ENCODE results near the gene WDR83.
"Not testable (repeated sequence)": the region's sequence is repeated elsewhere in the genome, so short reads cannot be mapped to it uniquely, and the experiment has no call there.

The WDR83 gene

DNA sequence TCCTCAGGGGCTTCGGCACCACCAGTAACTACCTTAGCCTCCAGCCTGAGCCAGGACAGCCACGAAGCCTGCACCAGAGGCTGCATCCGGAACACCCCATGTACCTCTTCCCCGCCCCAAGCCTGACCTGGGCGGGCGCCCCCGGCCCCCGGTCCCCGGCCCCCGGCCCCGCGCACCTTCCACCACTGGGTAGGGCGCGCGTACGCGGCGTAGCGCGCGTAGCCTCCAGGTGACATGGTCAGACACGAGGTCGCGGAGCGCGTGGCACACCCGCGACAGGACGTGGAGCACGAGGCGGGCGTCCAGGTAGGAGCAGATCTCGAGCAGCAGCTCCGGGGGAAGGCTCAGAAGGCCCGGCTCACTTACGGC lies 29.4 kb downstream of the WDR83 start:
- peak overlapping the region; percentile 83 to 86 for H3K9ac ChIP-seq (ENCODE audit: low read depth in 1 of 2, low read length in 2 of 2)
- peaks cover 1 to 11% of the 10 kb centered on the region in 2 donors for H3K36me3 ChIP-seq (ENCODE audit: control insufficient read depth in 1 of 2, insufficient read depth in 2 of 2, low read length in 2 of 2)
- no peak overlapping the region for H3K27ac ChIP-seq (ENCODE audit: low read depth, low read length)
- H3K4me3 ChIP-seq (ENCODE audit: low read depth in 1 of 2, low read length in 2 of 2), result peak overlapping the region; percentile 91 to 98
- no peaks in the 10 kb centered on the region for H3K27me3 ChIP-seq (ENCODE audit: control insufficient read depth in 1 of 2, insufficient read depth in 2 of 2, low read length in 2 of 2)
- no peaks in the 10 kb centered on the region for H3K9me3 ChIP-seq (ENCODE audit: control insufficient read depth in 1 of 2, low read length in 2 of 2)
- H3K4me1 ChIP-seq (ENCODE audit: control insufficient read depth in 1 of 2, insufficient read depth in 2 of 2, low read length in 2 of 2), result peaks cover 12 to 15% of the 10 kb centered on the region in 2 donors

DNA sequence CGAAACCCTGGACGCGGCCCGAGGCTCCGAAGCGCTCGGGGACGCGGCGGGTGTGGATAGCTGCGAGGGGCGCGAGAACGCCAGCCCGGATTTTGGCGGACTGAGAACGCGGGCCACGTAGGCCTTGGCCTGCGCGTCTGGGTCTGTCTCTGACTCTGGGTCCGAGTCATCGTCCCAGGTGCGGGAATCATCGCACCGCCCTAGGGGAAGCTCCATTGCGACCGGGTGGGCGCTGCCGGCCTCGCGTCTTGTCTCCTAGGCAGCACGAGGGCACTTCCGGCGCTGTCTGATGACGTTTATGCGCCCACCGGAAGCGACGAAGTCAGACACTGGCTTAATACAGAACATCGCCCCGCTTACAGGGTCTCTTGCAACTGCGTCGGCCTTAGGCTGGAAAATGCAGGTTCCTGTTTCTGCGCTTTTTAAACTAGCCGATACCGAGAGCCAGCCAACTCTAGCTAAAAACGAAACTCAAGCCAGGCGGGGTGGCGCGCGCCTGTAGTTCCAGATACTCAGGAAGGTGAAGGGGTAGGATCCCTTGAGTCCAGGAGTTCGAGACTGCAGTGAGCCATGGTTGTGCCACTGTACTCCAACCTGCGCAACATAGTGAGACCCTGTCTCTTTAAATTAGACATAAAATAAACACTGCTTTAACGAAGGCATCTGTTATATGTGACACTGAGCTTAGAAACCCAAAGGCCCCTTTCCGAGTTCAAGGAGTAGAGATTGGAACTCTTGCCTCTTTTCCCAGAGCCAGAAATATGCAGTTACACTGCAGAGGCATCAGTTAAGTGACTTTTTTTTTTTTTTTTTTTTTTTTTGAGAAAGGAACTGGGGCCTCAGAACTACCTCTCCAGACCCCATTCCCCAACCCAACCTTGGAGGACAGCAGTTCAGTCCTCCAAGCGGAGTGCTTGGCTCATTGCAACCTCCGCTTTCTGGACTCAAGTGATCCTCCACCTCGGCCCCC lies 30.0 kb downstream of the WDR83 start, which contains the start of gene FBXW9:
FBXW9 (minus strand) TSS at position 266 of the 970 bp plus-strand sequence; CDS start at position 216, 50 bp downstream.
- H3K9ac ChIP-seq (ENCODE audit: low read depth in 1 of 2, low read length in 2 of 2), result peak within 1 kb of the TSS; percentile 83 to 86
- H3K9me3 ChIP-seq (ENCODE audit: control insufficient read depth in 1 of 2, low read length in 2 of 2), result no peaks in the 10 kb centered on the region
- H3K4me3 ChIP-seq (ENCODE audit: low read depth in 1 of 2, low read length in 2 of 2), result peak within 1 kb of the TSS; percentile 91 to 98
- H3K4me1 ChIP-seq (ENCODE audit: control insufficient read depth in 1 of 2, insufficient read depth in 2 of 2, low read length in 2 of 2), result peaks cover 12 to 15% of the 10 kb centered on the region in 2 donors
- peaks cover 5 to 18% of the 10 kb centered on the region in 2 donors for H3K36me3 ChIP-seq (ENCODE audit: control insufficient read depth in 1 of 2, insufficient read depth in 2 of 2, low read length in 2 of 2)
- no peaks in the 10 kb centered on the region for H3K27me3 ChIP-seq (ENCODE audit: control insufficient read depth in 1 of 2, insufficient read depth in 2 of 2, low read length in 2 of 2)
- peak within 1 kb of the TSS; percentile 79 for H3K27ac ChIP-seq (ENCODE audit: low read depth, low read length)

DNA sequence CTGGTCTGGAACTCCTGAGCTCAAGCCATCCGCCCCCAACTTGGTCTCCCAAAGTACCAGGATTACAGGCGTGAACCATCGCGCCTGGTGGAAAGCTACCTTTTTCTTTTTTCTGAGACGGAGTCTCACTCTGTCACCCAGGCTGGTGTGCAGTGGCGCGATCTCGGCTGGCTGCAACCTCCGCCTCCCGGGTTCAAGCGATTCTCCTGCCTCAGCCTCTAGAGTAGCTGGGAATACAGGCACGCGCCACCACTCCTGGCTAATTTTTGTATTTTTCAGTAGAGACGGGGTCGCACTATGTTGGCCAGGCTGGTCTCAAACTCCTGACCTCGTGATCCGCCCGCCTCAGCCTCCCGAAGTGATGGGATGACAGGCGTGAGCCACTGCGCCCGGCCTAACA lies 30.8 kb downstream of the WDR83 start:
- H3K36me3 ChIP-seq (ENCODE audit: control insufficient read depth in 1 of 2, insufficient read depth in 2 of 2, low read length in 2 of 2), result peaks cover 5 to 23% of the 10 kb centered on the region in 2 donors
- H3K27me3 ChIP-seq (ENCODE audit: control insufficient read depth in 1 of 2, insufficient read depth in 2 of 2, low read length in 2 of 2); H3K9me3 ChIP-seq (ENCODE audit: control insufficient read depth in 1 of 2, low read length in 2 of 2); H3K27ac ChIP-seq (ENCODE audit: low read depth, low read length); H3K9ac ChIP-seq (ENCODE audit: low read depth in 1 of 2, low read length in 2 of 2): not testable (repeated sequence)
- peaks cover 12 to 15% of the 10 kb centered on the region in 2 donors for H3K4me1 ChIP-seq (ENCODE audit: control insufficient read depth in 1 of 2, insufficient read depth in 2 of 2, low read length in 2 of 2)
- H3K4me3 ChIP-seq (ENCODE audit: low read depth in 1 of 2, low read length in 2 of 2), result peak overlapping the region in 1 of 2 donors; percentile 91

DNA sequence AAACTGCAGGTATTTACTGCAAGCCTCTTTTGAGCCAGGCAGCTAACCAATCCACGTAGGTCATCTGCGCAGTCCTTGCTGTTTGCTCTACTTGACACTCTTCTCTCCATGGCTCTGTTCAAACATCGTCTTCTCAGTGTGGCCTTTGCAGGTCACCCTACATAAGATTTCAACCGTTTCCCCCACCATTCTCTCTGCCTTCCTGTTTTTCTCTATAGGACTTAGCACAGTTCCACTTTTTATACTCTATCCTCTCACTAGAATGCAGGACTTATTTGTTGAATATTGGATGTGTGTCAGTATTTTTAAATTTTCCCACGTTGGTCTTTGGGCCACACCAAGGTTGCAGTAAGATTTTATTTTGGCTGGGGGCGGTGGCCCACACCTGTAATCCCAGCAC lies 31.5 kb downstream of the WDR83 start:
- H3K36me3 ChIP-seq (ENCODE audit: control insufficient read depth in 1 of 2, insufficient read depth in 2 of 2, low read length in 2 of 2), result peaks cover 10 to 30% of the 10 kb centered on the region in 2 donors
- no peaks in the 10 kb centered on the region for H3K27me3 ChIP-seq (ENCODE audit: control insufficient read depth in 1 of 2, insufficient read depth in 2 of 2, low read length in 2 of 2)
- H3K9me3 ChIP-seq (ENCODE audit: control insufficient read depth in 1 of 2, low read length in 2 of 2), result no peaks in the 10 kb centered on the region
- peaks cover 12 to 15% of the 10 kb centered on the region in 2 donors for H3K4me1 ChIP-seq (ENCODE audit: control insufficient read depth in 1 of 2, insufficient read depth in 2 of 2, low read length in 2 of 2)
- H3K27ac ChIP-seq (ENCODE audit: low read depth, low read length), result no peak overlapping the region
- H3K9ac ChIP-seq (ENCODE audit: low read depth in 1 of 2, low read length in 2 of 2), result no peak overlapping the region
- H3K4me3 ChIP-seq (ENCODE audit: low read depth in 1 of 2, low read length in 2 of 2), result no peak overlapping the region

DNA sequence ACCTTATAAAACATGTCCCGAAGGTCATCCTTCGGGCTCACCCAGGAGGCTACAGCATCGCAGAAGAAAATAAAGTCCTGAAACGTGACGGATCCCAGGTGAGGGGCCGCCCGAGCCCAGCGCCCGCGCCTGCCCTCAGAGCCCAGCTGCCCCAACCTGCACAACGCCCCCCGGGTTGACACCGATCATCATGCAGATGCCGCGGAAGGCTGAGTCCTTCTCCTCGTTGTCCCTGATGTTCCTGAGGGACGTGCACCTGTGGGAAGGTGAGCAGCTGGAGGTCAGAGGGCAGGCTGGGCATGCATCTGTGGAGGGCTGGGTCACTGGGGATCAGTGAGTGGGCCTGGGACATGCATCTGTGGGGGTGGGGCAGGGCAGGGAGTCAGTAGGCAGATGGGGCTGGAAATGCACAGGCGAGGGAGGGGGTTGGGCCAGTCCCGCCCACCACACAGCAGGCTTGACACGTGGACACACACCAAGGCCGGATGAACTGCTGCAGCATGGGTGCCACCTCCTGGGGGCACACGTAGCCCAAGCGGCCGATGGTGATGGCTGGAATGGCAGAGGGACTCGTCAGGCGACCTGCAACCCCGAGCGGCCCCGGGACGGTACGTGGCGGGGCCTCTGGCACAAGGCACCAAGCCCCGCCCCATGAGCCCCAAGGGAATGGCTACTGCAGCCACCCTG lies 35.1 kb downstream of the WDR83 start:
- no peak overlapping the region for H3K4me3 ChIP-seq (ENCODE audit: low read depth in 1 of 2, low read length in 2 of 2)
- no peak overlapping the region for H3K9ac ChIP-seq (ENCODE audit: low read depth in 1 of 2, low read length in 2 of 2)
- H3K36me3 ChIP-seq (ENCODE audit: control insufficient read depth in 1 of 2, insufficient read depth in 2 of 2, low read length in 2 of 2), result peaks cover 35 to 58% of the 10 kb centered on the region in 2 donors
- no peaks in the 10 kb centered on the region for H3K27me3 ChIP-seq (ENCODE audit: control insufficient read depth in 1 of 2, insufficient read depth in 2 of 2, low read length in 2 of 2)
- peaks cover 5 to 6% of the 10 kb centered on the region in 2 donors for H3K4me1 ChIP-seq (ENCODE audit: control insufficient read depth in 1 of 2, insufficient read depth in 2 of 2, low read length in 2 of 2)
- H3K27ac ChIP-seq (ENCODE audit: low read depth, low read length), result no peak overlapping the region
- H3K9me3 ChIP-seq (ENCODE audit: control insufficient read depth in 1 of 2, low read length in 2 of 2), result no peaks in the 10 kb centered on the region

DNA sequence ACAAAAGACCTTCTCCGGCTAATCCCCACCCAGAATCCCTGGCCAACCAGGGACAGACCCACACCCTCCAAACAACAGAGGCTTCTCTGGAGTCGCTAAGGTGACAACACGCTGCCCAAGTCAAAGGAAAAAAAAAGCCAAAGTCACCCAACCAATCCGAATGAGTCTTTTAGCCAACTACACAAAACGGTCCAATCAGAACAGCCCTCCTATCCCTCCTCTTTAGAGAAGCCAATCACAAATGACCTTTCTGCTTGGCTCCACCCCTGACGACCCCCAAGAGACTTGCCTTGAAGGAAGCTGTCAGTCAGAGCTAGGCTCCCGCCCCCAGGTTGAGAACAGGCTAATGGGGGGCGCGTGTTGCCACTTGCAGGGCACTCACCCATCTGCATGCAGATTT lies 36.4 kb downstream of the WDR83 start:
- Histone ChIP-seq H3K4me3 (ENCODE audit: low read depth in 1 of 2, low read length in 2 of 2) (no peak overlapping the region), H3K9ac (ENCODE audit: low read depth in 1 of 2, low read length in 2 of 2) (no peak overlapping the region), H3K27ac (ENCODE audit: low read depth, low read length) (no peak overlapping the region), H3K27me3 (ENCODE audit: control insufficient read depth in 1 of 2, insufficient read depth in 2 of 2, low read length in 2 of 2) (no peaks in the 10 kb centered on the region), H3K9me3 (ENCODE audit: control insufficient read depth in 1 of 2, low read length in 2 of 2) (no peaks in the 10 kb centered on the region), H3K4me1 (ENCODE audit: control insufficient read depth in 1 of 2, insufficient read depth in 2 of 2, low read length in 2 of 2) (no peaks in the 10 kb centered on the region), H3K36me3 (ENCODE audit: control insufficient read depth in 1 of 2, insufficient read depth in 2 of 2, low read length in 2 of 2) (peaks cover 36 to 68% of the 10 kb centered on the region in 2 donors)

DNA sequence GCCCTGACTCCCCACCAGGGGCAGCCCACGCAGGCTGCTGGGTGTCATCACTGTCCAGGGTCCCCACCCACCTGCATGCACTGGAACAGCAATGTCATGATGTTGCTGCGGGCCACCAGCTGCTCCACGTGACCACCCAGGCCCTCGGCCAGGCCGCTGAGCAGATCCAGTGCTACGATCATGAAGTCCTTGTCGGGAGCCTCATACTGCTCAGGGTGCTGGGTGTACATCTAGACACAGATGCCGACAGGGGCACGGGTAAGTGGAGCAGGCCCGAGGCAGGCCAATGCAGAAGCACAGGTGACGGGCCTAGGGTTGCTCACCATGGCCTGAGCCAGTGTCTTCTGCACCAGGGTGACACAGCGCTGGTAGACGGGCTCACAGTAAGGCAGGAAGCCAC lies 38.6 kb downstream of the WDR83 start:
- no peak overlapping the region for H3K4me3 ChIP-seq (ENCODE audit: low read depth in 1 of 2, low read length in 2 of 2)
- H3K27ac ChIP-seq (ENCODE audit: low read depth, low read length), result no peak overlapping the region
- H3K4me1 ChIP-seq (ENCODE audit: control insufficient read depth in 1 of 2, insufficient read depth in 2 of 2, low read length in 2 of 2), result no peaks in the 10 kb centered on the region
- no peaks in the 10 kb centered on the region for H3K27me3 ChIP-seq (ENCODE audit: control insufficient read depth in 1 of 2, insufficient read depth in 2 of 2, low read length in 2 of 2)
- H3K9ac ChIP-seq (ENCODE audit: low read depth in 1 of 2, low read length in 2 of 2), result no peak overlapping the region
- H3K36me3 ChIP-seq (ENCODE audit: control insufficient read depth in 1 of 2, insufficient read depth in 2 of 2, low read length in 2 of 2), result peaks cover 40 to 79% of the 10 kb centered on the region in 2 donors
- no peaks in the 10 kb centered on the region for H3K9me3 ChIP-seq (ENCODE audit: control insufficient read depth in 1 of 2, low read length in 2 of 2)

DNA sequence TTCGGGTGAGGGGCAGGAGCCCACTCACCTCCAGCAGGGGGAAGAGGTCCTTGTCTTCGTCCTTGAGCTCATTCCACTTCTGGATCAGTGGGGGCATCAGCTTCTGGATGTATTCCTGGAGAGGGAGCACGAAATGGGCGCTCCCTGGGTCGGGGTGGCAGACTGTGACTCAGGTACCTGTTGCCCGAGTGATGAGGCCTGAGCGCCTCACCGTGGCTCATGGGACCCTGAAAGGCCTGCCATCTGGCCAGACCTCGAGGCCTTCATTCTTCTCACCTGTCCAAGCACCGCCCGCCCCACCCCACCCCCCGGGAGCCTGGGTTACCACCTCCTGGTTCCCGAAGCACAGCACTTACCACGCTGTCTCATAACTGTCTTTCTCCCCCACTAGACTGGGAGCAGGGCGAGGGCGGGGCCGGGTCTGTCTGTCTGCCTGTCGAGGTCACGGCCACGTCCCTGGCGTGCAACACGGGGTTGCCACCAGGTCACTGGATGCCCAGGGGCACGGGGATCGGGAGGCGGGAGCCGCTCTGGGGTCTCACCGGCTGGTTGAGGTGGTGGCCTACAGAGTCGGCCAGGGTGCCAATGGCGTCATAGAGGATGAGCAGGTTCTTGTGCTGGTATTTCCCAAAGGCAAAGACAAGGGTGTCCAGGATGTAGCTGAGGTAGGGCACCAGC lies 39.2 kb downstream of the WDR83 start:
- Histone ChIP-seq H3K27ac (ENCODE audit: low read depth, low read length) (no peak overlapping the region), H3K9ac (ENCODE audit: low read depth in 1 of 2, low read length in 2 of 2) (no peak overlapping the region), H3K27me3 (ENCODE audit: control insufficient read depth in 1 of 2, insufficient read depth in 2 of 2, low read length in 2 of 2) (no peaks in the 10 kb centered on the region), H3K4me3 (ENCODE audit: low read depth in 1 of 2, low read length in 2 of 2) (no peak overlapping the region), H3K9me3 (ENCODE audit: control insufficient read depth in 1 of 2, low read length in 2 of 2) (no peaks in the 10 kb centered on the region), H3K4me1 (ENCODE audit: control insufficient read depth in 1 of 2, insufficient read depth in 2 of 2, low read length in 2 of 2) (no peaks in the 10 kb centered on the region), H3K36me3 (ENCODE audit: control insufficient read depth in 1 of 2, insufficient read depth in 2 of 2, low read length in 2 of 2) (peaks cover 45 to 80% of the 10 kb centered on the region in 2 donors)

DNA sequence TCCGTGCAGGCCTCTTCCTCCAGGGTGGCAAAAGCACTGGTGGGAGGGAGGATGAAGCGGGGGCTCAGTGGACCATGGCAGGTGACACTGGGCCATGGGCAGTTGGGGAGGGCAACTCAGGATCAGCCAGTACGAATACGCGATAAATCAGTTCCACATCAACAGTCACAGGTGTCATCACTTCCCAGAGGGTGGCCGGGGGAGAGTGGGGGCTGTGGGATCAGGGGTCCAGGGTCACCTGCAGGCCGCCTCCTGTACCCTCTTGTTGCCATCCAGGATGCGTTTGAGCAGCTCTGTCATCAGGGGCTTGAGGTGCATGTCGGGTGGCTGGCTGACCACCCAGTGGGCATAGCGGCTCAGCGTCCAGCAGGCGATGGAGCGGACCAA lies 39.7 kb downstream of the WDR83 start:
- H3K27me3 ChIP-seq (ENCODE audit: control insufficient read depth in 1 of 2, insufficient read depth in 2 of 2, low read length in 2 of 2), result no peaks in the 10 kb centered on the region
- peaks cover 44 to 79% of the 10 kb centered on the region in 2 donors for H3K36me3 ChIP-seq (ENCODE audit: control insufficient read depth in 1 of 2, insufficient read depth in 2 of 2, low read length in 2 of 2)
- no peak overlapping the region for H3K9ac ChIP-seq (ENCODE audit: low read depth in 1 of 2, low read length in 2 of 2)
- no peak overlapping the region for H3K27ac ChIP-seq (ENCODE audit: low read depth, low read length)
- H3K9me3 ChIP-seq (ENCODE audit: control insufficient read depth in 1 of 2, low read length in 2 of 2), result no peaks in the 10 kb centered on the region
- H3K4me1 ChIP-seq (ENCODE audit: control insufficient read depth in 1 of 2, insufficient read depth in 2 of 2, low read length in 2 of 2), result no peaks in the 10 kb centered on the region
- no peak overlapping the region for H3K4me3 ChIP-seq (ENCODE audit: low read depth in 1 of 2, low read length in 2 of 2)

Data from duodenal mucosa (tissue), 2 donors.